ENCODE results near the gene C1orf87. TPM values are rescaled to one million over a fixed set of nuclear protein-coding genes. Genes with fewer than 3 reads are reported as not detected.

C1orf87 gene
- polyA plus RNA-seq, 1 donor, result not detected

DNA sequence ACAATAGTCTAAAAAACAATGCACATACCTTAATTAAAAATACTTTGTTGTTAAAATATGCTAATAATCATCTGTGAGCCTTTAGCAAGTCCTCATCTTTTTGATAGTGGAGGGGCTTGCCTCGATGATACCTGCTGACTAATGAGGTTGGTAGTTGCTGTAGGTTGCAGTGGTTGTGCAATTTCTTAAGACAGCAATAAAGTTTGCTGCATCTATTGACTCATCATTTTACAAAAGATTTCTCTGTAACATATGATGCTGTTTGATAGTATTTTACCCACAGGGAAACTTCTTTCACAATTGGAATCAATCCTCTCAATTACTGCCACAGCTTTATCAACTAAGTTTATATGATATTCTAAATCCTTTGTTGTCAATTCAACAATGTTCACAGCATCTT, 7.6 kb downstream of the C1orf87 start:
- peaks cover 2% of the 10 kb centered on the region for H3K27me3 ChIP-seq (ENCODE audit: control insufficient read depth, insufficient read depth, low read length)
- peak; percentile 11 to 20 for DNase-seq
- no peaks in the 10 kb centered on the region for H3K9me3 ChIP-seq (ENCODE audit: control insufficient read depth, low read depth, low read length)
- no peaks in the 10 kb centered on the region for H3K4me1 ChIP-seq (ENCODE audit: control insufficient read depth, insufficient read depth, low read length)
- no peak overlapping the region for H3K4me3 ChIP-seq (ENCODE audit: low read length)
- H3K36me3 ChIP-seq (ENCODE audit: control insufficient read depth, insufficient read depth, low read length), result no peaks in the 10 kb centered on the region
- WGBS (ENCODE audit: insufficient coverage, low lambda C conversion rate), result no CpG with 5 or more reads among the region's 1 CpG
- no peak overlapping the region for H3K27ac ChIP-seq (ENCODE audit: low read length)

DNA sequence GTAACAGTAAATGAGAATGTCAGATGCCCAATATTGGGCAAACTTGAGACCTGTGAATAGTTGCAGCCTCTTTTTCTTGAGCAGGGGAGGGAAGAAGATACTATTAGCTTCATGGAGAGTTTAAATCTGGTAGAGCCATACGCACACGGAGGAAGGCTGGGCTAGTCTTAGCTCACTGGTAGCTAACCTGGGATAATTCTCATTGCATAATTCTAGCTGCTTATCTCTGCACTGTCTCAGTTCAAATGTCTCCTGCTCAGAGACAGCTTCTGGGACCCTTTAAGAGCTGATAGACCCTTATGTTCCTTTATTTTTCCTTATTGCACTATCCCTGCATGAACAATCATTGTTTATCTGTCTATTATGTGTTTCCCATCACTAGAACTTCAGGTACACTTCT, 8.4 kb downstream of the C1orf87 start:
- Histone ChIP-seq H3K27me3 (ENCODE audit: control insufficient read depth, insufficient read depth, low read length) (peaks cover 2% of the 10 kb centered on the region), H3K4me3 (ENCODE audit: low read length) (no peak overlapping the region), H3K27ac (ENCODE audit: low read length) (no peak overlapping the region), H3K36me3 (ENCODE audit: control insufficient read depth, insufficient read depth, low read length) (no peaks in the 10 kb centered on the region), H3K4me1 (ENCODE audit: control insufficient read depth, insufficient read depth, low read length) (no peaks in the 10 kb centered on the region), H3K9me3 (ENCODE audit: control insufficient read depth, low read depth, low read length) (no peaks in the 10 kb centered on the region)
- no CpG with 5 or more reads among the region's 2 CpGs for WGBS (ENCODE audit: insufficient coverage, low lambda C conversion rate)
- DNase-seq, result no peak

DNA sequence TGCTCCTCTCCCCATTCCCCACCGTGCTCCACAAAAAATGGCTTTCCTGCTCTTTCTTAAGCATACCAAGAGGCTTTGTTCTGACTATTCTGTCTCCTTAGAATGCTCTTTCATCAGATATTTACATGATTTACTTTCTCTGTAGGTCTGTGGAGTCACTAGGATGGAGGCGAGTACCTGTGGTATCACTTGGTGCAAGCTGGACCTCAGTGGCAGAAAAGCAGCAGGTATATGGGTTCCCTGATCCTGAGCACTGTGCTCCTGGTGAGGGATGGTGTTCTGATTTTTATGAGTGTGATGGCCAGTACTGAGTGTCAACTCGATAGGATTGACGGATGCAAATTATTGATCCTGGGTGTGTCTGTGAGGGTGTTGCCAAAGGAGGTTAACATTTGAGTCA, 10.0 kb downstream of the C1orf87 start:
- no CpG with 5 or more reads among the region's 4 CpGs for WGBS (ENCODE audit: insufficient coverage, low lambda C conversion rate)
- no peaks in the 10 kb centered on the region for H3K9me3 ChIP-seq (ENCODE audit: control insufficient read depth, low read depth, low read length)
- peaks cover 6% of the 10 kb centered on the region for H3K27me3 ChIP-seq (ENCODE audit: control insufficient read depth, insufficient read depth, low read length)
- DNase-seq, result no peak
- no peaks in the 10 kb centered on the region for H3K36me3 ChIP-seq (ENCODE audit: control insufficient read depth, insufficient read depth, low read length)
- no peak overlapping the region for H3K4me3 ChIP-seq (ENCODE audit: low read length)
- no peaks in the 10 kb centered on the region for H3K4me1 ChIP-seq (ENCODE audit: control insufficient read depth, insufficient read depth, low read length)
- no peak overlapping the region for H3K27ac ChIP-seq (ENCODE audit: low read length)

DNA sequence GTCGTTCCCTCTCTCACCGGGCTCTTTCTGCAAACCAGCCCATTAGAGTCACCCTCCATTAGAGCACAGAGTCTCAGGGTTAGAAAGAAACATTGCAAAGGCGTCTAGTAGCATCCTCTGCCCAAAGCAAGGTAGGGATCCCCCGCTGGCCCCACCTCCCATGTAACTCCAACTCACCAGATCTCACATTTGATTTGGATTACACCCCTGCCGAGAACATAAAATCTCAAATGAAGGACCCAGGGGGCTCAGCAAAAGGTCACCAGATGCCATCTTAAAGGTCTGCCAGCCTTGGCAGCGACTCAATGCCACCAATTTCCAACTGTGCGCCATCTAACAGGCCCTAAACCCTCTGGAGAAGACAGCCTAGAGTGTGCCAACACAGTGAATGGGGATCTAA, 14.1 kb downstream of the C1orf87 start:
- Histone ChIP-seq H3K27me3 (ENCODE audit: control insufficient read depth, insufficient read depth, low read length) (peaks cover 4% of the 10 kb centered on the region), H3K9me3 (ENCODE audit: control insufficient read depth, low read depth, low read length) (no peaks in the 10 kb centered on the region), H3K4me1 (ENCODE audit: control insufficient read depth, insufficient read depth, low read length) (no peaks in the 10 kb centered on the region), H3K27ac (ENCODE audit: low read length) (no peak overlapping the region), H3K4me3 (ENCODE audit: low read length) (no peak overlapping the region), H3K36me3 (ENCODE audit: control insufficient read depth, insufficient read depth, low read length) (no peaks in the 10 kb centered on the region)
- DNase-seq, result no peak
- 100% methylated on average over 1 of the region's 7 CpGs for WGBS (ENCODE audit: insufficient coverage, low lambda C conversion rate)

DNA sequence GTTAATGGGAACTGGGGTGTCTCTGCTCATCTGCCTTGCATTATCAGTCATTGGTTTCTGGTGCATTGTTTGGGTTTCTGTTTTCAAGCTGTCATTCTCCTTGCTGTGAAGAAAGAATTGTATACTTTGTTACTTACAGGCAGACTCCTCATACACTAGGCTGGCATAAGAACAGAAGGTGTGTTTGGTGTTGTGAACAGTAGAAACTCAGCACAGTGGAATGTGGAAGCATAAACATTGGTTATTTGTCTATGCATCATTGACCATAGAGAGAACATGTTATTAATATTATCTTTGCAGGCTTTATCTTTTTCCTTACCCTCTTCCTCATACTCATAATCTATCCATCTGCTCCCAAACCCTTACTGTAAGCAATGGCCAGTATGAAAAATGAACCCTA, 18.2 kb downstream of the C1orf87 start:
- no peak overlapping the region for H3K27ac ChIP-seq (ENCODE audit: low read length)
- no peaks in the 10 kb centered on the region for H3K9me3 ChIP-seq (ENCODE audit: control insufficient read depth, low read depth, low read length)
- H3K4me1 ChIP-seq (ENCODE audit: control insufficient read depth, insufficient read depth, low read length), result no peaks in the 10 kb centered on the region
- peaks cover 8% of the 10 kb centered on the region for H3K27me3 ChIP-seq (ENCODE audit: control insufficient read depth, insufficient read depth, low read length)
- no peaks in the 10 kb centered on the region for H3K36me3 ChIP-seq (ENCODE audit: control insufficient read depth, insufficient read depth, low read length)
- DNase-seq, result no peak
- H3K4me3 ChIP-seq (ENCODE audit: low read length), result no peak overlapping the region

DNA sequence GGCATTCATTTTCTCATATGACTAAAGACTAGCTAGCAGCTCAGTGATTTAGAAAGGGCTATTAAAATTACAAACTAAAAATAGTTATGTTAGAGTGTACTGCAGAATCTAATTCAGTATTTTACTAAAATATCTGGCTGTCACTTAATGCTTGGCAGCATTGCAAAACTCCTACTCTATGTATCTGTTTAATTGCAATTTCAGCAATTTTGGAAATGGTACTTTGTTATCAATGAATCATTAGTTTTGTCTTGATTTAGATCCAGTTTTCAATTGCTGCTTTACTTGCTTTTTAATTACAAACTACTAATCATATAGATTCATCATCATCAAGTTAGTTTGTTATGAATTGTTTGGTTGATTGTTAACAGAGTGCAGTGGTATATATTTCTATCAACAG, 19.2 kb downstream of the C1orf87 start:
- Histone ChIP-seq H3K27me3 (ENCODE audit: control insufficient read depth, insufficient read depth, low read length) (peaks cover 4% of the 10 kb centered on the region), H3K4me1 (ENCODE audit: control insufficient read depth, insufficient read depth, low read length) (no peaks in the 10 kb centered on the region), H3K36me3 (ENCODE audit: control insufficient read depth, insufficient read depth, low read length) (no peaks in the 10 kb centered on the region), H3K27ac (ENCODE audit: low read length) (no peak overlapping the region), H3K4me3 (ENCODE audit: low read length) (no peak overlapping the region), H3K9me3 (ENCODE audit: control insufficient read depth, low read depth, low read length) (peaks cover 3% of the 10 kb centered on the region)
- no peak for DNase-seq

DNA sequence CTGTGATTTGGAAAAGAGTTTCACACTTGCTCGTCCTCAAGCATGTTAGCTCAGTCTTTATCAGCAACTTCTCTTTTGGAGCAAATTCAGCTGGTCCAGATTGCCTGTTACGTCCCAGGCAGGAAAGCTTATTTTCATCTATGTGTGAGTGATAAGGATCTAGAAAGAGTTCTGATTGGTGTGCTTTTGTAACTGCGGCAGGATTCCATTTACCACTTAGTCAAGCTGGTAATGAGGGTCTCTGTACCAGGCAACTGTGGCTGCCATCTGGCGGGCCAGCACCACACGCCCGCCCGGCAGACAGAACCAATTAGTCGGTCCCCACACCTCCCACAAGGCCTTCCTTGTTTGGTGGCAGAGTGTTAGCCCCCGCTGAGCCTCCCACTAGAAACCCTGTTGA, 21.0 kb downstream of the C1orf87 start:
- DNase-seq, result no peak
- WGBS (ENCODE audit: insufficient coverage, low lambda C conversion rate), result no CpG with 5 or more reads among the region's 9 CpGs

DNA sequence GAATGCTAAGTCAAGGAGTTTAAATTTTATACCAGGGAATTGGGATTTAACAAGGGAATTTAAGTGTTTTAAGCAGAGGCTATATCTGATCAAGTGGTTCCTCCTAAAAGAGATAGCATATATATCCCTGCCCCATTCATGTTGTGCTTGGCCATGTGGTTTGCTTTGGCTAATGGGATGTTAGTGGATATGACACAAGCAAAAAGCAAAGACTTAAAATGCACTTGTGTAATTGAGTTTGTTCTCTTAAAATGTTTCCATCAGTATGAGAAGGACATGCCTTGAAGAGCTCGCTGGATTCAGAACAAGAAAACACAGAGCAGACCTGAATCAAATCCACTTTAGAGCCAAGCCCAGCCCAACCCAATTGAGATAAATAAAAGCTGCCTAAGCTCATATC, 22.4 kb downstream of the C1orf87 start:
- 67% methylated on average over 1 of the region's 1 CpG for WGBS (ENCODE audit: insufficient coverage, low lambda C conversion rate)
- Histone ChIP-seq H3K4me1 (ENCODE audit: control insufficient read depth, insufficient read depth, low read length) (no peaks in the 10 kb centered on the region), H3K4me3 (ENCODE audit: low read length) (no peak overlapping the region), H3K9me3 (ENCODE audit: control insufficient read depth, low read depth, low read length) (peaks cover 4% of the 10 kb centered on the region), H3K36me3 (ENCODE audit: control insufficient read depth, insufficient read depth, low read length) (no peaks in the 10 kb centered on the region), H3K27me3 (ENCODE audit: control insufficient read depth, insufficient read depth, low read length) (peaks cover 4% of the 10 kb centered on the region), H3K27ac (ENCODE audit: low read length) (no peak overlapping the region)
- DNase-seq, result no peak

More for the DNA sequence above, 21.0 kb downstream of the C1orf87 start:
- peaks cover 4% of the 10 kb centered on the region for H3K9me3 ChIP-seq (ENCODE audit: control insufficient read depth, low read depth, low read length)
- no peaks in the 10 kb centered on the region for H3K36me3 ChIP-seq (ENCODE audit: control insufficient read depth, insufficient read depth, low read length)
- peaks cover 4% of the 10 kb centered on the region for H3K27me3 ChIP-seq (ENCODE audit: control insufficient read depth, insufficient read depth, low read length)
- no peak overlapping the region for H3K4me3 ChIP-seq (ENCODE audit: low read length)
- H3K27ac ChIP-seq (ENCODE audit: low read length), result no peak overlapping the region
- H3K4me1 ChIP-seq (ENCODE audit: control insufficient read depth, insufficient read depth, low read length), result no peaks in the 10 kb centered on the region

DNA sequence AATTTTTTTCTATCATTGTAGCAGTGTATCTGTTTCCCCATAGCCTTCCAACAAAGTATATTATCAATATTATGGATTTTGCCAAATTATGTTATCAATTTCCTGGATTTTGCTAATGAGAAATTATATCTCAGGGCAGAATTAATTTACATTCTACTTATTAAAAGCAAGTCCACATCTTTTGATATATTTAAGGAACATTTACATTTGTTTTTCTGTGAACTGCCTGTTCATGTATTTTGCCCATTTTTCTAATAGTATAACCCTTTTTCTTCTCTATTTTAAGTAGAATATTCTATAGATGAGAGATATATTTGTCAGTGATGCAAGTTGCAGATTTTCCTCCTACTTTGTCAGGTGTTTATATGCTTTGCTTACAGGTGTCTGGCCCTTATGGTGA, 24.4 kb downstream of the C1orf87 start:
- DNase-seq, result no peak
- H3K4me1 ChIP-seq (ENCODE audit: control insufficient read depth, insufficient read depth, low read length), result no peaks in the 10 kb centered on the region
- H3K4me3 ChIP-seq (ENCODE audit: low read length), result no peak overlapping the region
- H3K36me3 ChIP-seq (ENCODE audit: control insufficient read depth, insufficient read depth, low read length), result no peaks in the 10 kb centered on the region
- H3K27ac ChIP-seq (ENCODE audit: low read length), result no peak overlapping the region
- peaks cover 4% of the 10 kb centered on the region for H3K9me3 ChIP-seq (ENCODE audit: control insufficient read depth, low read depth, low read length)
- peaks cover 4% of the 10 kb centered on the region for H3K27me3 ChIP-seq (ENCODE audit: control insufficient read depth, insufficient read depth, low read length)

DNA sequence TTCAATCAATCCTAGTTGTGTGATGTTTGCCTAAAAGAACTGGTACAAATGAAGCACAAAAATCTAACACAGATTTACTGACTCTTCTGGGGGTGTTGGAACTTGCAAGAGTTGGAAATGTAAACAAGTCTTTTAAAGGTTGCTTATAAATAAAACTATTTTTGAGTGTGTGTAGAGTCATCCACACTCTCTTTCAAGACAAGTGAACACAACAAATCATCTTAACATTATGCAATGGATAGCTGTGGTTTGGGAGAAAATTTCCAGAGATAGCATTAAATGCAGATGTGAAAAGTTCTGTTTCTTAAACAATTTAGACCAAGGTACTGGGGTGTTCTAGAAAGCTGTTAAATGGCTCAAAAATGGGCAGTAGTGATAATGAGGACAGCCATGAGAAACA, 28.7 kb downstream of the C1orf87 start:
- H3K27me3 ChIP-seq (ENCODE audit: control insufficient read depth, insufficient read depth, low read length), result no peaks in the 10 kb centered on the region
- H3K27ac ChIP-seq (ENCODE audit: low read length), result no peak overlapping the region
- DNase-seq, result no peak
- H3K36me3 ChIP-seq (ENCODE audit: control insufficient read depth, insufficient read depth, low read length), result no peaks in the 10 kb centered on the region
- H3K9me3 ChIP-seq (ENCODE audit: control insufficient read depth, low read depth, low read length), result peaks cover 4% of the 10 kb centered on the region
- no peak overlapping the region for H3K4me3 ChIP-seq (ENCODE audit: low read length)
- H3K4me1 ChIP-seq (ENCODE audit: control insufficient read depth, insufficient read depth, low read length), result peaks cover 4% of the 10 kb centered on the region

DNA sequence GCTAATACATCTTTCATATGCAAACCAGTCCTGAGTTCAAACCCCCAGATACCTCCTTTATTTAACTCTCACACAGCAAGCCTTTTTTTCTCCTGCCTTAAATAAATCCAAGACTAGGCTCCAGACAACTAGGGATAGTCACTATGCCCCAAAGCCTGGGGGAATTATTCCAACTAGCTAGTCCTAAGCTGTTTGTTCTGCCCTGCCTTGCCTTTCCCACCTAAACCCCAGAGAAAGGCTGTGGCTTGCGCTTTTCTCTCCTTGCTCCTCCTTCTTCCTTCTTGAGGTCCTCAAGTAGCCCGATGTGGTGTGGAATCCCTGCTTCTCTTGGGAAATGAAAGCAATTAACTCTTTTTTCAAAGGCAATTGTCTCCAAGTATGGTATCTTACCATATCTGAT, 31.8 kb downstream of the C1orf87 start:
- H3K36me3 ChIP-seq (ENCODE audit: control insufficient read depth, insufficient read depth, low read length), result no peaks in the 10 kb centered on the region
- no peak for DNase-seq
- no peaks in the 10 kb centered on the region for H3K27me3 ChIP-seq (ENCODE audit: control insufficient read depth, insufficient read depth, low read length)
- no peaks in the 10 kb centered on the region for H3K9me3 ChIP-seq (ENCODE audit: control insufficient read depth, low read depth, low read length)
- peaks cover 4% of the 10 kb centered on the region for H3K4me1 ChIP-seq (ENCODE audit: control insufficient read depth, insufficient read depth, low read length)
- no peak overlapping the region for H3K27ac ChIP-seq (ENCODE audit: low read length)
- 20% methylated on average over 1 of the region's 2 CpGs for WGBS (ENCODE audit: insufficient coverage, low lambda C conversion rate)
- no peak overlapping the region for H3K4me3 ChIP-seq (ENCODE audit: low read length)

DNA sequence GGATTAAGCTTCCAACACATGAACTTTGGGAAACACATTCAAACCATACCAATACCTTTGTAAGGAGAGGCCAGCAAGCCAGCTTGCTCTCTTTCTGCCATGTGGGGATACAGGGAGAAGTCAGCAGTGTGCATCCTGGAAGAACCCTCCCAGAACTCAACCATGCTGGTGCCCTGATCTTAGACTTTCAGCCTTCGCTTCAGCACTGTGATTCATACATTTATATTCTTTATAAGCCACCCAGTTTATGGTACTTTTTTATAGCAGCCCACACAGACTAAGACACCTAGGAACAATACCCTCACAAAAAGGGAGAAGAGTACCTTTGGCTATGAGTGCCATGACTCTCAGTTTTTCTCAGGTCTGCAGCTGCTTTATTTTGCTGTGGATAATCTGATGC, 35.9 kb downstream of the C1orf87 start:
- no peak for DNase-seq
- no peaks in the 10 kb centered on the region for H3K27me3 ChIP-seq (ENCODE audit: control insufficient read depth, insufficient read depth, low read length)
- no peak overlapping the region for H3K4me3 ChIP-seq (ENCODE audit: low read length)
- H3K4me1 ChIP-seq (ENCODE audit: control insufficient read depth, insufficient read depth, low read length), result peaks cover 22% of the 10 kb centered on the region
- no peak overlapping the region for H3K27ac ChIP-seq (ENCODE audit: low read length)
- WGBS (ENCODE audit: insufficient coverage, low lambda C conversion rate), result 83% methylated on average over 1 of the region's 1 CpG
- H3K36me3 ChIP-seq (ENCODE audit: control insufficient read depth, insufficient read depth, low read length), result no peaks in the 10 kb centered on the region
- no peaks in the 10 kb centered on the region for H3K9me3 ChIP-seq (ENCODE audit: control insufficient read depth, low read depth, low read length)

Measured in large intestine (tissue), 3 donors.